Adipocyte (in vitro differentiated cells): ENCODE data around the gene RAX.
A peak's percentile ranks its signal among the peaks of the same experiment; 100 is the strongest.

ENCODE experiments used
- DNase-seq: peaks from one replicate; pipeline ENCODE4 v3.0.0-alpha.2; 2015; ENCODE audit warnings: low read depth
- H3K27me3 ChIP-seq: replicated peaks from 2 replicates; pipeline ENCODE4 v1.7.0; 2013; ENCODE audit warnings: mild to moderate bottlenecking, low read length, moderate library complexity; ENCODE audit not compliant: control insufficient read depth, insufficient read depth
- H3K36me3 ChIP-seq: 2 replicates; pipeline ENCODE4 v1.7.0; 2013; ENCODE audit warnings: low read length, mild to moderate bottlenecking, moderate library complexity; ENCODE audit not compliant: control insufficient read depth, insufficient read depth, severe bottlenecking
- H3K4me1 ChIP-seq: 2 replicates; pipeline ENCODE4 v1.7.0; 2013; ENCODE audit warnings: mild to moderate bottlenecking, low read length, moderate library complexity; ENCODE audit not compliant: control insufficient read depth, insufficient read depth
- H3K4me3 ChIP-seq: 2 replicates; pipeline ENCODE4 v1.7.0; 2013; ENCODE audit warnings: mild to moderate bottlenecking, low read length, moderate library complexity
- H3K9ac ChIP-seq: 2 replicates; pipeline ENCODE4 v1.7.0; 2013; ENCODE audit warnings: mild to moderate bottlenecking, low read length, moderate library complexity
- H3K9me3 ChIP-seq: 2 replicates; pipeline ENCODE4 v1.7.0; 2013; ENCODE audit warnings: mild to moderate bottlenecking, low read length, moderate library complexity; ENCODE audit not compliant: control insufficient read depth

RAX gene

GRCh38 chr18:59272891-59273758 lies at the start of gene RAX:
Gene RAX (minus strand): TSS chr18:59273454. CDS start chr18:59273206, 248 bp downstream.
- Histone ChIP-seq H3K27me3 (peaks cover 84% of the 10 kb centered on the region), H3K9ac (no peak within 1 kb of the TSS), H3K4me3 (peak within 1 kb of the TSS; percentile 72), H3K9me3 (peaks cover 3% of the 10 kb centered on the region), H3K4me1 (peaks cover 2% of the 10 kb centered on the region), H3K36me3 (no peaks in the 10 kb centered on the region)
- peak; percentile 30 for DNase-seq

- Histone ChIP-seq H3K4me1 (no peaks in the 10 kb centered on the region), H3K36me3 (no peaks in the 10 kb centered on the region), H3K27me3 (no peaks in the 10 kb centered on the region), H3K9me3 (no peaks in the 10 kb centered on the region), H3K9ac (no peak within 1 kb of the TSS), H3K4me3 (no peak within 1 kb of the TSS)
- DNase-seq: no peak
These were observed 45.3 kb upstream of the RAX start, which contains the start of gene CPLX4 for GRCh38 chr18:59318460-59319050. Gene CPLX4 (minus strand): TSS chr18:59318649. CDS start chr18:59318462, 187 bp downstream.

GRCh38 chr18:59311631-59312030 lies 38.4 kb upstream of the RAX start:
- Histone ChIP-seq H3K9ac (no peak overlapping the region), H3K4me3 (no peak overlapping the region), H3K27me3 (peaks cover 44% of the 10 kb centered on the region), H3K4me1 (peaks cover 3% of the 10 kb centered on the region), H3K9me3 (no peaks in the 10 kb centered on the region), H3K36me3 (no peaks in the 10 kb centered on the region)
- no peak for DNase-seq

- Histone ChIP-seq H3K9me3 (no peaks in the 10 kb centered on the region), H3K9ac (peak overlapping the region; percentile 14), H3K4me3 (peak overlapping the region; percentile 57), H3K27me3 (peaks cover 68% of the 10 kb centered on the region), H3K4me1 (peaks cover 3% of the 10 kb centered on the region), H3K36me3 (no peaks in the 10 kb centered on the region)
- no peak for DNase-seq
These were observed 35.6 kb upstream of the RAX start for GRCh38 chr18:59308938-59309260.

GRCh38 chr18:59308248-59308937 lies 35.1 kb upstream of the RAX start:
- peak; percentile 92 for DNase-seq
- Histone ChIP-seq H3K4me3 (peak overlapping the region; percentile 64), H3K9me3 (no peaks in the 10 kb centered on the region), H3K4me1 (peaks cover 3% of the 10 kb centered on the region), H3K9ac (peak overlapping the region; percentile 14), H3K27me3 (peaks cover 73% of the 10 kb centered on the region), H3K36me3 (no peaks in the 10 kb centered on the region)

GRCh38 chr18:59306640-59307039 lies 33.4 kb upstream of the RAX start:
- Histone ChIP-seq H3K4me1 (peaks cover 3% of the 10 kb centered on the region), H3K9me3 (no peaks in the 10 kb centered on the region), H3K9ac (no peak overlapping the region), H3K36me3 (no peaks in the 10 kb centered on the region), H3K27me3 (peaks cover 73% of the 10 kb centered on the region), H3K4me3 (no peak overlapping the region)
- DNase-seq: no peak

- Histone ChIP-seq H3K4me3 (no peak overlapping the region), H3K4me1 (peaks cover 3% of the 10 kb centered on the region), H3K27me3 (peaks cover 61% of the 10 kb centered on the region), H3K36me3 (no peaks in the 10 kb centered on the region), H3K9me3 (no peaks in the 10 kb centered on the region), H3K9ac (no peak overlapping the region)
- DNase-seq: no peak
These were observed 32.0 kb upstream of the RAX start for GRCh38 chr18:59305295-59305694.

- no peaks in the 10 kb centered on the region for H3K36me3 ChIP-seq
- no peak for DNase-seq
- peaks cover 58% of the 10 kb centered on the region for H3K27me3 ChIP-seq
- no peaks in the 10 kb centered on the region for H3K9me3 ChIP-seq
- no peak overlapping the region for H3K4me3 ChIP-seq
- no peak overlapping the region for H3K9ac ChIP-seq
- H3K4me1 ChIP-seq: peaks cover 1% of the 10 kb centered on the region
These were observed 30.5 kb upstream of the RAX start for GRCh38 chr18:59303656-59304195.

GRCh38 chr18:59303006-59303405 lies 29.8 kb upstream of the RAX start:
- H3K27me3 ChIP-seq: peaks cover 63% of the 10 kb centered on the region
- DNase-seq: no peak

GRCh38 chr18:59301929-59302328 lies 28.7 kb upstream of the RAX start:
- Histone ChIP-seq H3K4me3 (no peak overlapping the region), H3K9ac (no peak overlapping the region), H3K27me3 (peaks cover 63% of the 10 kb centered on the region), H3K36me3 (no peaks in the 10 kb centered on the region), H3K4me1 (no peaks in the 10 kb centered on the region), H3K9me3 (no peaks in the 10 kb centered on the region)
- DNase-seq: no peak

More at GRCh38 chr18:59303006-59303405, 29.8 kb upstream of the RAX start:
- Histone ChIP-seq H3K36me3 (no peaks in the 10 kb centered on the region), H3K9me3 (no peaks in the 10 kb centered on the region), H3K4me1 (no peaks in the 10 kb centered on the region), H3K9ac (no peak overlapping the region), H3K4me3 (no peak overlapping the region)

- H3K36me3 ChIP-seq: no peaks in the 10 kb centered on the region
- no peak for DNase-seq
- peaks cover 63% of the 10 kb centered on the region for H3K27me3 ChIP-seq
- H3K9me3 ChIP-seq: no peaks in the 10 kb centered on the region
- no peak overlapping the region for H3K4me3 ChIP-seq
- no peak overlapping the region for H3K9ac ChIP-seq
- H3K4me1 ChIP-seq: no peaks in the 10 kb centered on the region
These were observed 27.5 kb upstream of the RAX start for GRCh38 chr18:59300676-59301285.
